VCaP (cell line): Measurements from ENCODE around the gene JDP2.
A peak's percentile ranks its signal among the peaks of the same experiment; 100 is the strongest.

Source experiments
- H3K27ac ChIP-seq: fragments of 450-650 bp; 2 replicates; pipeline ENCODE4 v1.5.1; 2017
- CTCF ChIP-seq: fragments of 450-650 bp; conservative IDR thresholded peaks from 2 replicates; pipeline ENCODE4 v1.5.1; 2017; ENCODE audit warnings: mild to moderate bottlenecking, moderate library complexity

The JDP2 gene

GRCh38 chr14:75513911-75514672 lies 86.3 kb downstream of the JDP2 start:
- no peak for TF ChIP-seq CTCF

GRCh38 chr14:75514673-75515628 lies 87.1 kb downstream of the JDP2 start:
- no peak for TF ChIP-seq CTCF
- H3K27ac ChIP-seq: no peak overlapping the region

More at GRCh38 chr14:75513911-75514672, 86.3 kb downstream of the JDP2 start:
- H3K27ac ChIP-seq: no peak overlapping the region

GRCh38 chr14:75515629-75515996 lies 87.8 kb downstream of the JDP2 start:
- H3K27ac ChIP-seq: no peak overlapping the region
- TF ChIP-seq CTCF: no peak

GRCh38 chr14:75518625-75519024 lies 90.8 kb downstream of the JDP2 start:
- H3K27ac ChIP-seq: no peak overlapping the region
- 0 out of 2 replicates have a peak, but pooled peaks have one; percentile 12 for TF ChIP-seq CTCF

GRCh38 chr14:75519394-75519793 lies 91.6 kb downstream of the JDP2 start:
- no peak overlapping the region for H3K27ac ChIP-seq
- TF ChIP-seq CTCF: no peak

- H3K27ac ChIP-seq: peak overlapping the region; percentile 91
- no peak for TF ChIP-seq CTCF
Measured at GRCh38 chr14:75519826-75520728, 92.3 kb downstream of the JDP2 start.
